CD4-positive, alpha-beta T cell treated with Interleukin-10 for 1 hour (primary cell): Measurements from ENCODE around the gene PPM1M.

Experiments
- DNase-seq: peaks from one replicate; pipeline ENCODE4 v3.0.0-alpha.2; 2020

The PPM1M gene

DNA sequence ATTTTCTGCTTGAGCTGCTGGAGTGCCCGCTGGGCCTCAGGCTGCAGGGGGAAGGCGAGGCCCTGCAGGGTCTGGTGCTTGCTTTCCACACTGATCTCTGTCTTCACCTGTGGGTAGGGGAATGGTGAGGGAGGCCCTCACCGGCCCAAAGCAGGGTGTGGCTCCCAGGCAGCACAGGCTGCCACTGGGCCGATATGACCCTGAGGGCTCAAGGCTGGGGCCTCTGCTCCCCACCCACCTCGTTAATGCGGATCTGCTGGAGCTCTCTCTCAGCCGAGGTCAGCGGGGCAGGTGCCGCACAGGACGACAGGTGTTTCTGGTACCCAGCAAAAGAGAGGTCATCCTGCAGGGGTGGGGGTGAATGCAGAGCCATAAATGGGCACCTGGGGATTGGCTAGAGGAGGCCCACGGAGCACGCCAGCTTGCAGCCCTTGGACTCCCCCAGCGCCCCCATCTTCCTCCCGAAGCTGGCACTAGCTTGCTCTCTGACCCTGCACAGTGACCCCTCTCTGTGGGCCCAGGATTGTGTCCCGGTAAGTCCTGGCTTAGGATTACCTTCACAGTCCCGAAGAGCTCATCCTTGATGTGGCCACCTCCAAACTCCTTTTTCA is 14.6 kb upstream of the PPM1M start:
- no peak for DNase-seq

DNA sequence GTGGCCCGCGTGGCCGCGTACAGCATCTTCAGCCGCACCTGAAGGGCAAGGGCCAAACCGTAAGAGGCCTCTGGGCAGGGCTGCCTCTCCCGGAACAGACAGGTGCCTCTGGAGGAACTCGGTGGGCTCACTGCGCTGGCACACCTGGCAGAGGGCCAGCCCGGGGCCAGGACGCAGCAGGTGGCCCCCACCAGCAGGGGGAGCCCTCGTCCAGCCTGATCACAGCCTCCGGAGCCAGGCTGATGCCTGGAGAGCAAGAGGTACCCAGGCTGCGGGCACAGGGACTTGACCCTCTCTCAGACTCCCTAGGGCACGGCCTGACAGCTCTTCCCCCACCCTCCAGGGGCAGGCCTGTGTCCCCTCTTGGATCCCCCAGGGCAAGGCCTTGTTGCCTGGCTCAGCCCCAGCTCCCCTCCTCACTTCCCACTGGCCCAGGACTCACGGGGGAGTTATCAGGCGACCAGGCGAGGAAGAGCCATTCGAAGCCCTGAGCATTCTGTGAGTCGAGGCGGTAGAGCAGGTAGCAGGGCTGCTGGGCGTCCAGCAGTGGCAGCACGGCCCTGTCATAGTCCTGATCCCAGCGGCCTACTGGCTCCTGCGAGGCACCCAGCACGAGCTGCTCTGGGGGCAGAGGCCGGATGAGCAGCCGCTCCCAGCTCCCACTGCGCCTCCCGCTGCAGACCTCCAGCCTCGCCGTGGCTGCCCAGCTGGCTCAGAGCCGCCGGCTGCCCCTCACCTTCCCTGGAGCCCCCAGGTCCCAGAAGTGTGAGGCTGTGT is 13.9 kb upstream of the PPM1M start:
- DNase-seq = peak; percentile 88

DNA sequence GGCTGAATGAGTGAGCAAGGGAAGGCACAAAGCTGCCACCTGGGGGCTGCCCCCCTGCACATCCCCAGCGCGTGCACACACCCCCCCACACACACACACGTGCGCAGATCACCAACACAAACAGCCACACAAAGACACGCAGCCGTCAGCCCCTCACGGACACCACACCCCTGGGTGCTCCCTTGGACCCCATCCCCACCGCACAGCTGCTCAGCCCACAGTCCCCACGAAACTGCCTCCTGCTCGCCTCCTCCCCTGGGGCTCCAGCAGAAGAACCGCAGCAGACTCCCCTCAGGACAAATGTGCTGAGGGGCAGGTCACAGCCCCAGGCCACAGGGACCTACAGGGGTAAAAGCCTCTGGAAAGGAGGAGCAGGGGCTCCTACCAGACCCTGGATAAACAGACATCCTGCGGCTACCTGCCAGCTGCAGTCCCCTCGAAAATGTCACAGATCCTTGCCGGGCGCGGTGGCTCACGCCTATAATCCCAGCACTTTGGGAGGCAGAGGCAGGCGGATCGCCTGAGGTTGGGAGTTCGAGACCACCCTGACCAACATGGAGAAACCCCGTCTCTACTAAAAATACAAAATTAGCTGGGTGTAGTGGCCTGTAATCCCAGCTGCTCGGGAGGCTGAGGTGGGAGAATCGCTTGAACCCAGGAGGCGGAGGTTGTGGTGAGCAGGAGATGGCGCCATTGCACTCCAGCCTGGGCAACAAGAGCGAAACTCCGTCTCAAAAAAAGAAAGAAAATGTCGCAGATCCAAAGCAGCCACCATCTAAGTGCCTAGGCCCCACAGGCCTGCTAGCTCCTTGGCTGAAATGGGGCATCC is 13.1 kb upstream of the PPM1M start:
- peak; percentile 50 for DNase-seq

GRCh38 chr3:52233108-52233591 is 12.4 kb upstream of the PPM1M start:
- no peak for DNase-seq

- DNase-seq = no peak
Observed at GRCh38 chr3:52233968-52234367, 11.6 kb upstream of the PPM1M start.

GRCh38 chr3:52234516-52235447 is 10.8 kb upstream of the PPM1M start:
- DNase-seq = no peak

- no peak for DNase-seq
Observed at GRCh38 chr3:52236424-52236886, 9.1 kb upstream of the PPM1M start.

DNA sequence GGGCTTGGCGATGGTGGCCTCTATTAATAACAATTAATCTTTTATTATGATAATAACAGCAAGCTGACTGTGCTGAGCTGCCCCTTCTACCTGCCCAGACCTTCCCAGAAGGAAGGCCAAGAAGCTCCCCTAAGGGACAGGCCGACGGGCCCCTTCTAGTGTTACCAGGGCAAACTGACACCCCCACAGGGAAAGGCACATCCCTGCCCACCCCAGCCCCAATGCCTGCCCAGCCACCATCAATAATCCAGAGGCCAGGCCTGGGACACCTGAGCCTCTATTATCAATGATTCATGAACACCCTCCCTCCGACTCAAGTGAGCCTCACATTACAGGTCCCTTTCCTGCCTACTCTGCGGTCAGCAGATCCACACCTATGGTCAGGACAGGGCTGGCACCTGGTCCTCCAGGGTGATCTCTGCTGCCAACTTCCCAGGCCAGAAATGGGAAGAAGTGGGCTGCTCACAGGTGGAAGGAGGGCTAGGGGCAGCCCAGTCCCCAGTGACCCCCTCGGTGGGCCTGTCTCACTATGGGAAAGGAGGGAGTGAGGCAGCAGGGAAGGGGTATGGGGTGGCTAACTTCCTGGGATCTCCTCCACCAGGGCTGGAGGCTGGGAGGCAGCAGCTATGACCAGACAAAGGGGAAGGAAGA is 8.4 kb upstream of the PPM1M start:
- no peak for DNase-seq

- DNase-seq = no peak
Observed at GRCh38 chr3:52237657-52238172, 7.8 kb upstream of the PPM1M start.

- no peak for DNase-seq
Observed at GRCh38 chr3:52238193-52238760, 7.3 kb upstream of the PPM1M start.

GRCh38 chr3:52238761-52239701 is 6.5 kb upstream of the PPM1M start, which contains the start of gene TWF2:
Gene TWF2, minus strand, starts transcription at chr3:52239158. Its CDS starts 142 bp downstream, at chr3:52239016.
- peak; percentile 86 for DNase-seq

- peak; percentile 68 for DNase-seq
Observed at GRCh38 chr3:52240059-52240885, 5.3 kb upstream of the PPM1M start.

GRCh38 chr3:52240886-52241370 is 4.6 kb upstream of the PPM1M start:
- DNase-seq = peak; percentile 38

DNA sequence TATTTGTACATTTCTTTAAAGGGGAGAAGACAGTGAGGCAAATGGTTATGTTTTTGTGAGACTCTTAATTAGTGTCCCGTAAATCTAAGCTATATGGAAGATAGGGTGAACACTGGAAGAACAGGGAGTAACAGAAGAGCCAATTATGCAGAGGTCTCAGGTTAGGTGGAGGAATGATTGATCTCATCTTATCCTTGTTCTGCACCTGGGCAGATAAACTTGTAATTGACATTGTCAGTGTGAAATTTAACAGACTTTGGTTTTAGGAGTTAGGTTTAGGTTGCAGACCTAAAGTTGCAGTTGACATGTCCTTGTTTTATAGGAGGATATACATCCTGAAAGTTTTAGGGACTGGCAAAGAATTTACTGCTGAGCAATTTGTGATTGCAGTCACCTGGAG is 3.5 kb upstream of the PPM1M start:
- no peak for DNase-seq

DNA sequence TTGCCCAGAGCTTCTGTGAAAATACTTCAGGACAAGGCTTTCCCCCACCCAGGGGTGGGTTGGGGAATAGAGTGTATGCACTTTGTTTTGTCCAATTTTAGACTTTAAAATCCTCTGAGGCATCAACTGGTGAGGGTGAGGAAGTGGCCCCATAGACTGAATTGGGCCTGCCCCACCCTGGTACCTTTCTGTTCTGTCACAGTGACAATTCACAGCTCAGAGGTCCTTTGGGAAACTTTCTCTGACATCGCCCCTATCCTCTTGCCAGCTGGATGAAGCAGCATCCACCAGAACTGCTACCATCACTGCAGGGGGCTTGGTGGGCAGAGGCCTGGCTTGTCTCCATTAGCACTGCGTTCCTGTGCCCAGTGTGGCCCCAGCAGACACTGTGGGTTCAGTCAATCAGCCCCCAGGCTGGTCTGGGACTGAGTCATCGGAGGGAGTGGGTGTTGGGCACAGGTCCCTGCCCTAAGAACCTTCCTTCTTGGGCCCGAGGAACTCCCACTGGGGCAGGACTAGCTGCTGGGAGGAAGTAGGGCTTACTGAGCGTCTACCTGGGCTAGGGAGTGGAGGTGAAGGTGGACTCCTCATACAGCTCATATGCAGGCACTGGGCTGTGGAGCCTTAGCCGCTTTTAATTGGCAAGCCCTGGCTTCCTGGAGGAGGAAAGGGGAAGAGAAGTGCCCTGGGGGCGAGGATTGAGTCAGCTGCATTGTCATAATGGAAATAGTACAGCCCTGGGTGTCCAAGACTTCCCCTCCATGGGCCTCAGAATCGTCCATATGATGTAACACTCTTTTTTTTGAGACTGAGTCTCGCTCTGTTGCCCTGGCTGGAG is 1.5 kb upstream of the PPM1M start:
- DNase-seq = peak; percentile 39

- DNase-seq = no peak
Observed at GRCh38 chr3:52246264-52246620, 683 bp downstream of the PPM1M start.

DNA sequence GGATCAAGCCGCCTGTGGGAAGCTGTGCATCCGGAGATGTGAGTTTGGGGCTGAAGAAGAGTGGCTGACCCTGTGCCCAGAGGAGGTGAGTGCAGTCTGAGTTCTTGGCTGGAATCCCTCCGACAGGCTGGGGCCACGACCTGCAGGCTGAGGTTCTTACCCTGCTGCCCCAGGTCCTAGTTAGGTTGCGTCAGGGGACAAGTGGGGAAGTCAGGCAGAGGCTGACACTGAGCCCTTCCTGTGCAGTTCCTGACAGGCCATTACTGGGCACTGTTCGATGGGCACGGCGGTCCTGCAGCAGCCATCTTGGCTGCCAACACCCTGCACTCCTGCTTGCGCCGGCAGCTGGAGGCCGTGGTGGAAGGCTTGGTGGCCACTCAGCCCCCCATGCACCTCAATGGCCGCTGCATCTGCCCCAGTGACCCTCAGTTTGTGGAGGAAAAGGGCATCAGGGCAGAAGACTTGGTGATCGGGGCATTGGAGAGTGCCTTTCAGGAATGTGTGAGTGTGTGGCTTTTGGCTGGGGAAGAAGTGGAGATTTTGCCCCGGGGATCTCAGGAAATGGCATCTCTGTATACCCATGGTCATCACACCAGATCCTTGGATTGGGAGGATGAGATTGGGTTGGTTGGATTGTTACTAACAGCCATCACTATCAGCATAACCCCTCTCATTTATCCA is 1.3 kb downstream of the PPM1M start:
- no peak for DNase-seq
